WERI-Rb-1 (cell line): ENCODE results near the gene INSYN1.
A peak's percentile ranks its signal among the peaks of the same experiment; 100 is the strongest.

Experiments used
- DNase-seq: peaks from one replicate; pipeline ENCODE4 v3.0.0-alpha.2; 2020
- H3K27ac ChIP-seq: fragments of 250-450 bp; sonication (Bioruptor Pico); 2 replicates; pipeline ENCODE4 v1.5.1; 2020; ENCODE audit warnings: mild to moderate bottlenecking, moderate library complexity
- H3K27me3 ChIP-seq: fragments of 250-450 bp; sonication (Bioruptor Pico); 2 replicates; pipeline ENCODE4 v1.5.1; 2021; ENCODE audit warnings: mild to moderate bottlenecking, low read depth, moderate library complexity; ENCODE audit not compliant: insufficient read depth, severe bottlenecking
- H3K36me3 ChIP-seq: fragments of 250-450 bp; sonication (Bioruptor Pico); 2 replicates; pipeline ENCODE4 v1.5.1; 2020; ENCODE audit warnings: mild to moderate bottlenecking, moderate library complexity
- H3K4me3 ChIP-seq: 2 replicates; pipeline ENCODE4 v1.5.1; 2011; ENCODE audit warnings: low read depth, mild to moderate bottlenecking, control low read depth, low read length
- H3K9me3 ChIP-seq: fragments of 250-450 bp; sonication (Bioruptor Pico); 2 replicates; pipeline ENCODE4 v1.5.1; 2021; ENCODE audit warnings: mild to moderate bottlenecking, moderate library complexity; ENCODE audit not compliant: severe bottlenecking
- CTCF ChIP-seq: IDR thresholded peaks from 2 replicates; pipeline ENCODE4 v1.5.1; 2011; ENCODE audit warnings: low read depth, mild to moderate bottlenecking, control low read depth, inconsistent platforms, low read length

The INSYN1 gene

DNA sequence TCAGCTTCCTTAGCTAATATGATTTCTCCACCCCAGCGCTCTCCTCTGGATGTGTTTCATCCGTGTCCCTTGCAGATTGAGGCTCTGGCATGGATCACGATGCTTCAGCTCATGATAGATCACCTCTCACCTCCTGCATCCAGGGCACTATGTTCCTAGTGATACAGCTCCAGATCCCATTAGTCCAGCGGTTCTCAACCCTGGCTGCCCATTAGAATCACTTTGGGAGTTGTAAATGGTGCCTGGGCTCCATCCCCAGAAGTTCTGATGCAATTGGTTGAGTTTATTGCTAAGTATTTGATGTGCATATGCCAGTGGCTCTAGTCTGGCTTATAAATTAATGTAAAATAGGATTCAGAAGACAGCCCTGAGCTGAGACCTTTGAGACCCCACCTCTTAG is 34.5 kb downstream of the INSYN1 start:
- Histone ChIP-seq H3K27me3 (no peaks in the 10 kb centered on the region), H3K27ac (no peak overlapping the region), H3K36me3 (peaks cover 9% of the 10 kb centered on the region), H3K4me3 (no peak overlapping the region), H3K9me3 (no peaks in the 10 kb centered on the region)
- no peak for DNase-seq
- TF ChIP-seq CTCF, result no peak

DNA sequence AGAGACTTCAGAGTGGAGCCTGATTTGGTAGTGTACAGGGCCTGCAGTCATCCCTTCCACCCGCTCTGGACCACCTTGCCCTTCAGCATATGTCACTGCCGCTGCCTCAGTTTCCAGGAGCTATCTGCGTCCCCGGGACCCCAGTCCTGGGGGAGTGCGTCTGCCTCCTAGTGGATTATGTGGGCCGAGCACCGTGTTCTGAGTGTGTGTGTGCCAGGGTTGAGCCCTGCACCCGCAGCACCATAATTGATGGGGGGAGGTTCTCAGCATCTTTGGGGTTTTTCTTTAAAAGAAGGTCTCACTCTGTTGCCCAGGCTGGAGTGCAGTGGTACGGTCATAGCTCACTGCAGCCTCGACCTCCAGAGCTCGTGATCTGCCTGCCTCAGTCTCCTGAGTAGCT is 35.3 kb downstream of the INSYN1 start:
- Histone ChIP-seq H3K4me3 (no peak overlapping the region), H3K9me3 (no peaks in the 10 kb centered on the region), H3K27me3 (no peaks in the 10 kb centered on the region), H3K36me3 (peaks cover 18% of the 10 kb centered on the region), H3K27ac (no peak overlapping the region)
- DNase-seq, result no peak
- TF ChIP-seq CTCF, result peak; percentile 39; the same call in 1 of the 2 replicates

GRCh38 chr15:73717206-73717605 is 35.9 kb downstream of the INSYN1 start:
- Histone ChIP-seq H3K9me3 (no peaks in the 10 kb centered on the region), H3K27me3 (no peaks in the 10 kb centered on the region)
- TF ChIP-seq CTCF, result no peak

DNA sequence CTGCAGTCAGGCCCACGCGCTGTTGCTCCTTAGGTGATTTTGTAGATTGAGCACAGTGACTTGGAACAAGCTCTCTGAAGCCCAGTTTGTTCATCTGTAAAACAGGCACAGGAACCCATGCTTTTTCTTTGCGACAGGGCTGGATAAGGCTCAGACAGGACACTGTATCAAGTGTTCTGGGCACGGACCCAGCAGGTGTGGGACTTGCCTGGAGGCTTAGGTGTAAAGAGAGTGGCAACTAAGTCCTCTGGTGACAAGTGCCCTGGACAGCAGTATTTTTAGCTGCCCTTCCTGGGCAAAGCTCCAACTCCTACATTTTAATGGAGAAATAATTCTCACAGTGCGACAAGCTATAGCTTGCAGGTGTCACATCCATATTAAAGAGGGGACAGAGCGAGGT is 36.7 kb downstream of the INSYN1 start:
- Histone ChIP-seq H3K36me3 (peaks cover 21% of the 10 kb centered on the region), H3K27ac (no peak overlapping the region), H3K4me3 (no peak overlapping the region), H3K27me3 (no peaks in the 10 kb centered on the region), H3K9me3 (no peaks in the 10 kb centered on the region)
- no peak for DNase-seq
- TF ChIP-seq CTCF, result no peak

More at GRCh38 chr15:73717206-73717605, 35.9 kb downstream of the INSYN1 start:
- DNase-seq, result no peak
- no peak overlapping the region for H3K27ac ChIP-seq
- H3K4me3 ChIP-seq, result no peak overlapping the region
- peaks cover 18% of the 10 kb centered on the region for H3K36me3 ChIP-seq

DNA sequence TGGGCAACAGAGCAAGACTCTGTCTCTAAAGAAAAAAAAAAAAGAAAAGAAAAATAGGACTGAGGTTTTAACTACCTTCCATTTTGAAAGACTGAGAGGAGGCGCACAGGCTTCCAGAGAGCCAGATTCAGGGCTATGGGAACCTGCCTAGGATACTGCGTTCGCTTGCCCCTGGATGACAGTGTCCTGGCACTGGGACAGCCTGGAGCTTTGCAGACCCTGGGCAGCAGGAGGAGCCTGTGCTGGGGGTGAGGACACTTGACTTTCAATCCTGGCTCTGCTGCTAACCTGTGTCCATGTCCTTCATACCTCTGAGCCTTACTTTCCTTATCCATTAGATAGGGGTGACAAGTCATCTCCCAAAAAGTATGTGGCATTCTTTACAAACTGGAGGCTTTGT is 37.7 kb downstream of the INSYN1 start:
- no peak for DNase-seq
- Histone ChIP-seq H3K36me3 (peaks cover 26% of the 10 kb centered on the region), H3K9me3 (no peaks in the 10 kb centered on the region), H3K4me3 (no peak overlapping the region), H3K27ac (no peak overlapping the region), H3K27me3 (no peaks in the 10 kb centered on the region)
- 0 out of 2 replicates have a peak, but pooled peaks have one; percentile 12 for TF ChIP-seq CTCF

DNA sequence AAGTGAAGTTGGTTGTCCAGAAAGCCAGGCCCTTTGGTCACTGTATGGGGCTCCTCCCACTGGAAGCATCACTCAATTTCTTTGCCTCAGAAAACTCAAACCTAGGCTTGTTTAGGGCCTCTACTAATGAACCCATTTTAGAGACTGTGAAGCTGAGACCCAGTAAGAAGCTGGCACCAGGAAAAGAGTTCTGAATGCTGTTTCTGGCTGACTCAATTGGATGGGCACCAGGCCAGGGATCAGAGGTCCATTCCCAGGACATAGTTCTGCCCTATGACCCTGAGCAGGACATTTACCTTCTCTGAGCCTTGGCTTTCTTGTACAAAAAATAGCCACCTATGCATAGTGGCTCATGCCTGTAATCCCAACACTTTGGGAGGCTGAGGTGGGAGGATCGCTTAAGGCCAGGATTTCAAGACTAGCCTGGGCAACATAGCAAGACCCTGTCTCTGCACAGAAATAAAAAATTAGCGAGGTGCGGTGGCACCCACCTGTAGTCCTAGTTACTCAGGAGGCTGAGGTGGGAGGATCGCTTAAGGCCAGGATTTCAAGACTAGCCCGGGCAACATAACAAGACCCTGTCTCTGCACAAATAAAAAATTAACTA is 38.4 kb downstream of the INSYN1 start:
- H3K36me3 ChIP-seq, result peaks cover 31% of the 10 kb centered on the region
- no peaks in the 10 kb centered on the region for H3K9me3 ChIP-seq
- no peaks in the 10 kb centered on the region for H3K27me3 ChIP-seq
- no peak for TF ChIP-seq CTCF
- H3K4me3 ChIP-seq, result no peak overlapping the region
- no peak overlapping the region for H3K27ac ChIP-seq
- no peak for DNase-seq
